ENCODE data around the gene KIAA0040. TPM values are rescaled to one million over a fixed set of nuclear protein-coding genes. Genes with fewer than 3 reads are reported as not detected.
A peak's percentile ranks its signal among the peaks of the same experiment; 100 is the strongest.

The KIAA0040 gene
- total RNA-seq, 4 donors from 2014 or later: 13.4 to 21.6 (median 19.8) TPM

DNA sequence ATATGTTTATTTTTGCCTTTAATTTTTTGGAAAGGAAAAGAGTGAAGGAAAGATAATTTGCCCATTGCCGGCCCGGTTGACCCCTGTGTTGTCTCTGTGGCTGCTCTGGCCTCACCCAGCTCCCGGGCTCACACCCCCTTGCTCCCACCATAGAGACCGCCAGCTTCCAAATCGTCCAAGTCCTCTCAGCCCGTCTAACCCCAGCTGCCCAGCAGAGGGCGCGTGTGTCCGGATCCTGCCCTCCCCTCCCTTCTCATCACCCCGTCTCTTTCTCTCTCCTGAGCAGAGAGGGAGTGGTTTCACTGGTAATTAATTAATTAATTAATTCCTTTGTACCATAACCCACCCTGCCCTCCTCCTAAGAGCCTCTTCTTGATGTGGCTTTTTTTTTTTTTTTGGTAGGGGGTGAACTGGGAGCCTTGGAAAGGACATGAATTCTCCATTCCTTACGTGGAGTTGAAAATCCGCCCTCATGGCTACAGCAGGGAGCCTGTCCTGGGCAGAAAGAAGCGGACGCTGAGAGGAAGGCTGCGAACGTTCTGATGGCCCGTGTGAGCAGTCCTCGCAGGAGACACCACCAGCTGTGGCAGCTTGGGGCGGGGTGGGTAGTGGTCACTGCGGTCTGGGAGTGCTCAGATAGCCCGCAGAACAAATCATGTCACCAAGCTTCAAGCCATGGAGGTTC, 45.9 kb downstream of the KIAA0040 start:
- no peaks in the 10 kb centered on the region for H3K36me3 ChIP-seq
- no peak overlapping the region for H3K27ac ChIP-seq
- TF ChIP-seq, protein P1, sequence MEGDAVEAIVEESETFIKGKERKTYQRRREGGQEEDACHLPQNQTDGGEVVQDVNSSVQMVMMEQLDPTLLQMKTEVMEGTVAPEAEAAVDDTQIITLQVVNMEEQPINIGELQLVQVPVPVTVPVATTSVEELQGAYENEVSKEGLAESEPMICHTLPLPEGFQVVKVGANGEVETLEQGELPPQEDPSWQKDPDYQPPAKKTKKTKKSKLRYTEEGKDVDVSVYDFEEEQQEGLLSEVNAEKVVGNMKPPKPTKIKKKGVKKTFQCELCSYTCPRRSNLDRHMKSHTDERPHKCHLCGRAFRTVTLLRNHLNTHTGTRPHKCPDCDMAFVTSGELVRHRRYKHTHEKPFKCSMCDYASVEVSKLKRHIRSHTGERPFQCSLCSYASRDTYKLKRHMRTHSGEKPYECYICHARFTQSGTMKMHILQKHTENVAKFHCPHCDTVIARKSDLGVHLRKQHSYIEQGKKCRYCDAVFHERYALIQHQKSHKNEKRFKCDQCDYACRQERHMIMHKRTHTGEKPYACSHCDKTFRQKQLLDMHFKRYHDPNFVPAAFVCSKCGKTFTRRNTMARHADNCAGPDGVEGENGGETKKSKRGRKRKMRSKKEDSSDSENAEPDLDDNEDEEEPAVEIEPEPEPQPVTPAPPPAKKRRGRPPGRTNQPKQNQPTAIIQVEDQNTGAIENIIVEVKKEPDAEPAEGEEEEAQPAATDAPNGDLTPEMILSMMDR (IDR thresholded peaks at IDR 0.05): peak; percentile 57 to 82
- no peak for TF ChIP-seq POLR2A (IDR thresholded peaks at IDR 0.05)
- TF ChIP-seq POLR2AphosphoS5 (IDR thresholded peaks at IDR 0.05): no peak
- TF ChIP-seq EP300 (IDR thresholded peaks at IDR 0.05): no peak
- H3K4me3 ChIP-seq: no peak overlapping the region
- peaks cover 7% of the 10 kb centered on the region for H3K27me3 ChIP-seq
- no peaks in the 10 kb centered on the region for H3K9me3 ChIP-seq
- H3K4me1 ChIP-seq: no peaks in the 10 kb centered on the region
- peak in 1 of 2 donors; percentile 75 for DNase-seq (ENCODE audit: low spot score in 2 of 2)
- 38% methylated on average over 21 of the region's 21 CpGs for WGBS

- Histone ChIP-seq H3K4me1 (no peaks in the 10 kb centered on the region), H3K27ac (no peak overlapping the region), H3K27me3 (peaks cover 4% of the 10 kb centered on the region), H3K9me3 (no peaks in the 10 kb centered on the region), H3K4me3 (no peak overlapping the region), H3K36me3 (no peaks in the 10 kb centered on the region)
- DNase-seq (ENCODE audit: low spot score in 2 of 2): no peak
- WGBS: 64% methylated on average over 6 of the region's 7 CpGs
- TF ChIP-seq, protein P1 (IDR thresholded peaks at IDR 0.05): no peak
- TF ChIP-seq POLR2A (IDR thresholded peaks at IDR 0.05) (no peak), POLR2AphosphoS5 (IDR thresholded peaks at IDR 0.05) (no peak), EP300 (IDR thresholded peaks at IDR 0.05) (no peak)
Measured at GRCh38 chr1:175145899-175146528, 46.6 kb downstream of the KIAA0040 start.

DNA sequence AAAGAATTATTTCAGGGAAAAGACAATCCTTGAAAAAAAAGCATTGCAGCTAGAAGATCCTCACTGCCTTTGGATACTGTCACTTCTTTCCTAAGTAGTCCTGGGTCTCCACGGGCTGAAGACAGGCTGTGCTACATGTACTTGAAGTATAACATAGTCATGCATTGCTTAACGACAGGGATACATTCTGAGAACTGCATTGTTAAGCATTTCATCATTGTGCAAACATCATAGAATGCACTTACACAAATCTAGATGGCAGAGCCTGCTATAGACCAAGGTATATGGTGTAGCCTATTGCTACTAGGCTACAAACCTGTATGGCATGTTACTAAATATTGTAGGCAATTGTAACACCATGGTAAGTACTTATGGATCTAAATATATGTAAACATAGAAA, 54.0 kb downstream of the KIAA0040 start:
- TF ChIP-seq, protein P1 (IDR thresholded peaks at IDR 0.05): no peak
- no peaks in the 10 kb centered on the region for H3K9me3 ChIP-seq
- 80% methylated on average over 2 of the region's 2 CpGs for WGBS
- no peak overlapping the region for H3K4me3 ChIP-seq
- no peaks in the 10 kb centered on the region for H3K27me3 ChIP-seq
- no peaks in the 10 kb centered on the region for H3K36me3 ChIP-seq
- DNase-seq (ENCODE audit: low spot score in 2 of 2): no peak
- no peaks in the 10 kb centered on the region for H3K4me1 ChIP-seq
- no peak overlapping the region for H3K27ac ChIP-seq

DNA sequence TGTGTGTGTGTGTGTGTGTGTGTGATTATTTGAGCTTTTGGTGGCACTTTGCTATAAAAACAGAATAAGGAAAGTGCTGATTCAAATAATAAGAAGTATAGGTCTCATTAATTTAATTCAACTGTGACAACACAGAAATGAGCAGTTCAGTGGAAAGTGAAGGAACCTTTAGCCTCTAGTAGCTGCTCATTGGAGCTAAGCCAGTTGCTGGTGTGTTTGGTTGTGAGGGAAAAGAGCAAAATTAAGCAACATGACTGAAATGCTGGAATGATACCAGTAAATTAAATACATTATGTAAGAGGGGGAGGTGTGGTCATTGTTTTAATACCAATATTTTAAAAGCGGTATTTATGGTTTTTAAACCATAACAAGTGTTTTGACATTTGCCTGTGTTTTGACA, 55.2 kb downstream of the KIAA0040 start:
- no peaks in the 10 kb centered on the region for H3K9me3 ChIP-seq
- H3K4me3 ChIP-seq: no peak overlapping the region
- no peak for DNase-seq (ENCODE audit: low spot score in 2 of 2)
- no peaks in the 10 kb centered on the region for H3K36me3 ChIP-seq
- no peaks in the 10 kb centered on the region for H3K4me1 ChIP-seq
- no peaks in the 10 kb centered on the region for H3K27me3 ChIP-seq
- H3K27ac ChIP-seq: no peak overlapping the region
- TF ChIP-seq POLR2A (IDR thresholded peaks at IDR 0.05) (no peak), POLR2AphosphoS5 (IDR thresholded peaks at IDR 0.05) (no peak), EP300 (IDR thresholded peaks at IDR 0.05) (no peak)
- TF ChIP-seq, protein P1 (IDR thresholded peaks at IDR 0.05): no peak
- 88% methylated on average over 1 of the region's 1 CpG for WGBS

GRCh38 chr1:175136246-175136645, 56.3 kb downstream of the KIAA0040 start:
- WGBS: 71% methylated on average over 3 of the region's 3 CpGs
- no peaks in the 10 kb centered on the region for H3K4me1 ChIP-seq
- H3K9me3 ChIP-seq: no peaks in the 10 kb centered on the region
- H3K36me3 ChIP-seq: no peaks in the 10 kb centered on the region
- H3K4me3 ChIP-seq: no peak overlapping the region
- no peak overlapping the region for H3K27ac ChIP-seq
- TF ChIP-seq POLR2AphosphoS5 (IDR thresholded peaks at IDR 0.05) (no peak), POLR2A (IDR thresholded peaks at IDR 0.05) (no peak), EP300 (IDR thresholded peaks at IDR 0.05) (no peak)
- TF ChIP-seq, protein P1 (IDR thresholded peaks at IDR 0.05): no peak
- no peak for DNase-seq (ENCODE audit: low spot score in 2 of 2)
- no peaks in the 10 kb centered on the region for H3K27me3 ChIP-seq
